ENCODE data around the gene ACAP2.
"Not testable (repeated sequence)": the region's sequence is repeated elsewhere in the genome, so short reads cannot be mapped to it uniquely, and the experiment has no call there.

Gene ACAP2

GRCh38 chr3:195386739-195387138 lies 56.1 kb downstream of the ACAP2 start:
- no peak for DNase-seq

GRCh38 chr3:195385526-195385925 lies 57.3 kb downstream of the ACAP2 start:
- no peak for DNase-seq

- DNase-seq = no peak
Measured at GRCh38 chr3:195384952-195385351, 57.9 kb downstream of the ACAP2 start.

- DNase-seq = no peak
Measured at GRCh38 chr3:195372220-195372619, 70.6 kb downstream of the ACAP2 start.

GRCh38 chr3:195366200-195366925 lies 76.5 kb downstream of the ACAP2 start:
- DNase-seq = no peak

- DNase-seq = no peak
Measured at GRCh38 chr3:195365371-195365770, 77.4 kb downstream of the ACAP2 start.

- DNase-seq = not testable (repeated sequence)
Measured at GRCh38 chr3:195357797-195358196, 85.0 kb downstream of the ACAP2 start.

- no peak for DNase-seq
Measured at GRCh38 chr3:195356151-195357086, 86.4 kb downstream of the ACAP2 start.

- DNase-seq = not testable (repeated sequence)
Measured at GRCh38 chr3:195354009-195354408, 88.8 kb downstream of the ACAP2 start.

GRCh38 chr3:195352895-195353488 lies 89.8 kb downstream of the ACAP2 start:
- DNase-seq = no peak

GRCh38 chr3:195348426-195349115 lies 94.2 kb downstream of the ACAP2 start:
- no peak for DNase-seq

- no peak for DNase-seq
Measured at GRCh38 chr3:195337747-195338146, 105.1 kb downstream of the ACAP2 start.

- no peak for DNase-seq
Measured at GRCh38 chr3:195334967-195335366, 107.9 kb downstream of the ACAP2 start.

GRCh38 chr3:195319060-195319459 lies 123.8 kb downstream of the ACAP2 start:
- no peak for DNase-seq

GRCh38 chr3:195312714-195313113 lies 130.1 kb downstream of the ACAP2 start:
- no peak for DNase-seq

GRCh38 chr3:195307711-195308110 lies 135.1 kb downstream of the ACAP2 start:
- no peak for DNase-seq

- DNase-seq = no peak
Measured at GRCh38 chr3:195306369-195306768, 136.5 kb downstream of the ACAP2 start.

GRCh38 chr3:195302431-195302830 lies 140.4 kb downstream of the ACAP2 start:
- no peak for DNase-seq

GRCh38 chr3:195297446-195297845 lies 145.4 kb downstream of the ACAP2 start:
- no peak for DNase-seq

- DNase-seq = no peak
Measured at GRCh38 chr3:195296662-195297061, 146.2 kb downstream of the ACAP2 start.

GRCh38 chr3:195291121-195291520 lies 151.7 kb downstream of the ACAP2 start:
- no peak for DNase-seq

GRCh38 chr3:195290643-195291042 lies 152.2 kb downstream of the ACAP2 start:
- DNase-seq = not testable (repeated sequence)

All from NCI-H1417 (cell line).